ENCODE measurements around the gene PSMD6.

The PSMD6 gene

GRCh38 chr3:64023187-64023860 is at the start of gene PSMD6:
Gene PSMD6 (minus strand): TSS chr3:64023494. CDS start chr3:64023419, 75 bp downstream.
- DNase-seq (ENCODE audit: low spot score): peak; percentile 79

- DNase-seq (ENCODE audit: low spot score): peak; percentile 33
Observed at GRCh38 chr3:64072126-64072525, 48.8 kb upstream of the PSMD6 start.

DNA sequence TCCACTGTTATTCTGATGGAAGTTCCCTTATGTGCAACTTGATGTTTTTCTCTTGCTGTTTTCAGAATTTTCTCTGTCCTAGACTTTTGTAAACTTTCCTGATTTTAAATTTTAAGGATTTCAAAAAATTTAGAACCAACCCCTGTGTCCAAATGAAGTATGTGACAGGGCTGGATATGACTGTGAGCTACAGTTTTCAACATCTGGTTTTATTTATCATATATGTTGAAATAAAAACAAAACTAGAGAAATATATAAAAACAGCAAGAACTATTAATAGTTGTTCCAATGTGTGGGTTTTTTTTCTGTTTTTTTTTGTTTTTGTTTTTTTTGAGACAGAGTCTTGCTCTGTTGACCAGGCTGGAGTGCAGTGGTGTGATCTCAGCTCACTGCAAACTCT is 47.4 kb upstream of the PSMD6 start:
- DNase-seq (ENCODE audit: low spot score): no peak

DNA sequence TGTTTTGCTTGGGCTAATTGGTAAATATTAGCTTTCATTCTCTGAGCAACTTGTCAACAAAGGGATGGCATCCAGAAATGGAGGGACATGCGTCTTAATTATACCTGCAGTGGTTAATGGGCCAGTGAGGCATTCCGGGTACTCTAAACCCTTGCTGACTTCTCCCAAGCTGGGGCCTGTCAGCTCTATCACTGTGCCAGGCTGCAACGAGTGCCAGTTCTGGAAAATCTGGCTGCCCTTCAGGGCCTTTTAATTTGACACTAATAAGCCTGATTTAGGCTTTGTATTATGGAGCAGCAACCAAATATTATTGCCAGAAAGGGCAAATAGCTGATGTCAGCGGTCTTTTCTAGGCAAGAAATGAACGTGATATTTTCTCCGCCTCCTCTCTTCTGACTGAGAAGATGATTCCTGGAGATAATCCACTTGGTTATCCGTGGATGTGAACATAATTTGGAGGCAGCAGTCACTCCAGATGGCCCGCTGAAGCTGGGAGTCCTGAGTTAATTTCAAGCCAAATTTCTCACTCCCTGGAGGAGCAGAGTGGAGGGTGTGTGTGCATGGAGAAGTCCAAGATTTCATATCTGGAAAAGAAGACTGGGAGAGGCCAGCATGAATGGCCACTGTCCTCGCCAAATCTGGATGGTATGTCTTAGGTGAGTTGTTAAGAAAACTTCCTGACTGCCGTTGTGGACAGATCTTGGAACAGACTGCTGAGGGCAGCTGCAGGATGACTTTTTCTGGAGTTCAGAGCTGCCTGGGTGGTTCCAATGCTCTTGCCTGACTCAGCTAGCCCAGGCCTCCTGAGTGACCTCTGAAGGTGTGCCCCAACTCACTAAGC is 44.4 kb upstream of the PSMD6 start:
- DNase-seq (ENCODE audit: low spot score): no peak

DNA sequence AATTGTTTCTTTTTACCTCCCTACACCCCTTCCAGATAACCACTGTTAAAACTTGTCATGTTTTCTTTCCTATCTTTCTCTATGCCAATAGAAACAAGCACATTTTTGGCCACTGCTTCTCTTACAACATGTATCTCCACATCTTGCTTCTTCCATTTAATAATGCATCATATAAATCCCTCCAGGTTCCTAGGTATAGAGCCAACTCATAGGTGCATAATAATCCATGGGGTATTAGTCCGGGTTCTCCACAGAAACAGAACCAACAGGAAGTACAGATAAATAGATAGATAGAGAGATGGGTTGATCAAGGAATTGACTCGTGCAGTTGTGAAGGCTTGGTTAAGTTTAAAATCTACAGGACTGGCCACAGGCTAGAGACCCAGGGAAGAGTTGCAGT is 41.5 kb upstream of the PSMD6 start:
- DNase-seq (ENCODE audit: low spot score): no peak

GRCh38 chr3:64063983-64064438 is 40.7 kb upstream of the PSMD6 start:
- no peak for DNase-seq (ENCODE audit: low spot score)

DNA sequence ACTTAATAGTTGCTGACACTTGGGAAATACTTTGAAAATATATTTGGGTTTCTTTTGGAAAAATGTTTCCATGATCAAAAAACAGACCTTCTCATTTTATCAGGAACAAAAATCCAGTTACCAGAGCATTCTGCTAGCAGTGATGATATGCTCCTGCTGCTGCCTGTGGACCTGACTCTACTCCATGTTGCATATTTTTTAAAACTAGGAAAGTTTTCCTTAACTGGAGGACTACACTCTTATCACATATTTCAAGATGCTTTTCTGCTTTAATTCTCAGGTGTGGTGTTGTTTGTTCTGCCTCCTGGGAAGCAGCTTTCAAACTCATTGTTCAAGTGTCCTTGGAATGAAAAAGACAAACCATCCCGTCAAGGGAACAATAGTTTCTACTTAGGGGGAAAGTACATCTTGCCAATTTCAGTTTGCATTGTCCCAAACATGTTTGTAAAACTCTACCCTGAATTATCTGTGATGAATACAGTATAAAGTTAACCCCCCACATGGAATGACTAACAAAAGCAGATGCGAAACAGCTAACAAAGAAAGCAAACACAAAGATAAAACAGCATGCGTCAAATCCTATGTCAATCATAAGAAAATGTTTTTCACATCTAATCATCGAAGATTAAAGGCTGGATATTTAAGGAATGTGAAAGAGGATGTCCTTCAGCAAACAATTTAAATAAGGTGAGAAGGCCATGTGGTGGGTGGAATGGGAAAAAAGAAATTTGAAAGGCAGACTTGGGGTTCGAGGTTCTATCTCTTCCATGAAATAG is 40.1 kb upstream of the PSMD6 start:
- DNase-seq (ENCODE audit: low spot score): no peak

- no peak for DNase-seq (ENCODE audit: low spot score)
Observed at GRCh38 chr3:64061628-64062027, 38.3 kb upstream of the PSMD6 start.

DNA sequence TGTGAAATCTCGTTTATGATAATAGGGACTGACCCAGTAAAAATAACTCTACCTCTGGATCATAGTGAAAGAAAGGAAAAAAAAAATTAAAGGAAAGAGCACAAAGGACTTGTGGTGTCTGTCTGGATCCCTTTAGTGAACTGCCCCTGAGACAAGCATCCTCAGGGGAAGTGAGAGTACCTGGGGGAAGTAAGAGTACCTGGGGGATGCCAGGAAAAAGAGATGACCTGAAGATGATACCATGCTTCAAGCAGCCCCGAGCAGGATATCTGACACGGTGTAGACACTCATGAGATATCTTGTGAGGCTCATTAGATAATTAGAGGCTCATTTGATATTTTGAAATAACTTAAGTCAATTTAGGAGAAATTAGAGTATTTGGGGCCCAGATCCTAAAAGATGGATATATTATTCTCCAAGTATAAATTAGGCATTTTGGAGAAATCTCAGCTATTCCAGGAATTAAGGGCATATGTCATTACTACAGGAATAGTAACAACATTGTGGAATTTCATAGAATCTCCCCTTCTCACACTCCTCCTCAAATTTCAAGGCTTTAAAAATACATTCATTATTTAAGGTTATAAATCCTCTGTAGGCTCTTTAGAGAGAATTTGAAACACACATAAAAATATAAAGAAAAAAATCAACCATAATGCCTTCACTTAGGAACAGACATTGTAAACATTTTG is 36.3 kb upstream of the PSMD6 start:
- DNase-seq (ENCODE audit: low spot score): no peak

DNA sequence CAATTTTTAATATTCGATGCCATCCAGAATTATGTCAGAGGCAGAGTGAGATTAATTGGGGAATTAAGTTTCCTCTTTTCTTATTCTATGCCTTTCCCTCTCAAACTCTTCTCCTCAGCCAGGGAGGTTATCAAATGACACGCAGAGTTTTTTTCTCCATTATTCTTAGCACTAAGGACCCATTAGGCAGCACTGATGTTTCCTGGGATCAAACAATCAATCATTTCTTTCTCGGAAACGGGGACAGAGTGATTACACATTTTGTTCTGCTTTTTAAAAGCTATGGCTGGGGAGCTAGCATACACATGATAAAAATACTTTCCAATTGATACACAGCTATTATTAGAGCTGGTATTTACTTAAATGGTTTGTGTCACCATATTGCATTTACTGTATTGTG is 35.3 kb upstream of the PSMD6 start:
- no peak for DNase-seq (ENCODE audit: low spot score)

DNA sequence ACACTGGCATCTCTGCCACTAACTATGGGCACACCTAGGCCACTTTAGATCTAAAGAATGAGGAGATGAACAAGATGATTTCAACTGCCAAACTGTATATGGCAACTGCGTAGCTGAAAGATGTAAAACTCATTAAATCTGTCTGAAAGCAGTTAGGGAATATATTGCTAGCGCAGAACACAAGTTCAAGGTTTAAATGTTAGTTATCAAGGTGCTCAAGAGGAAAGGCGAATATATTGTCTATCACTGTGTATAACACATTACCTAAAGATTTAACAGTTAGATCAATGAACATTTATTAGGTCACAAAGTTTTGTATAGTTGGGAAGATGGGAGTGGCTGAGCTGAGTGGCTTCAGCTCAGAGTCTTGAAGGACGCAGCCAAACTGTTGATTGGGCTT is 33.9 kb upstream of the PSMD6 start:
- DNase-seq (ENCODE audit: low spot score): no peak

DNA sequence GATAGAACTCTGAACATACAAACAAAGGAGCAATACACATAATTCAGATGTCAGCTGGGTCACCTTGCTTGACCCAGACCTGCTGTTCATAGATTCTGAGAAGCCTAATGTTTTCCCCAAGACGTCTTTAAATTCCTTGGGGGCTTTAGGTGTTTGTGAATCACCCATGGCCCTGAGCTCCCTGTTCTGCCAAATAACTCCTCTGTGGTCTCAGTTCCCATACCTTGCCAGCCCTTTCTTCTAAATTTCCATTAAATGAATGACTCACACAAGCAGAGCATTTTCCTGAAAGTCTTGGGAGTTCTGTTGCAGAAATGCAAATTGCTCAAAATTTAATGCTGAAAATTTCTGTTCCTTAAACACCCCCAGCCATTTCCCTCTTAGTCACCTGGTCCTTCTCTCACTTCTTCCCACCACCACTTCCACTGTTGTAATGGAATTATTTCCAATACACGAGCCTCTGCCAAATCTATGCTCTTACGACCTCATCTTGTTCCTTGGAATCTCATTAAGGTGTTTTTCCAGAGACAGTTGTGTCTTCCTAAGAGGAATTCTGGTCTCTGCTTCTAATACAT is 33.4 kb upstream of the PSMD6 start:
- no peak for DNase-seq (ENCODE audit: low spot score)

DNA sequence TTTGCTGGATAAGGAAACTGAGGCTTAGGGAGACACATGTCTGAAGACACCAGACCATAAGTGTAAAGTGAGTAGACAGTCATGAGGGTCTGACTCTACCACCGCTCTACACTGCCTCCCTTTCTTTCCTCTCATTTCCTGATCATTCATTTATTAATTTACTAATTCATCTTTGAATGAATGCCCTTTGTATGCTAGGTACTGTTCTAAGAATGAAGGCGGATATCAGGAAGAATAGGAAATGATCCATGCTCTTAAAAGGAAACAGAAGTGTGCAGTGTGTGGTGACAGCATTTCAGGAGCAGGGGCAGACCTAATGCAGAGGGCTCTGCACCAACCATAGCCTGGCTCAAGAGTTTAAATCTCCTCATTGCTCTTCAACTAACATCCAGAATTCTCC is 31.8 kb upstream of the PSMD6 start:
- DNase-seq (ENCODE audit: low spot score): no peak

DNA sequence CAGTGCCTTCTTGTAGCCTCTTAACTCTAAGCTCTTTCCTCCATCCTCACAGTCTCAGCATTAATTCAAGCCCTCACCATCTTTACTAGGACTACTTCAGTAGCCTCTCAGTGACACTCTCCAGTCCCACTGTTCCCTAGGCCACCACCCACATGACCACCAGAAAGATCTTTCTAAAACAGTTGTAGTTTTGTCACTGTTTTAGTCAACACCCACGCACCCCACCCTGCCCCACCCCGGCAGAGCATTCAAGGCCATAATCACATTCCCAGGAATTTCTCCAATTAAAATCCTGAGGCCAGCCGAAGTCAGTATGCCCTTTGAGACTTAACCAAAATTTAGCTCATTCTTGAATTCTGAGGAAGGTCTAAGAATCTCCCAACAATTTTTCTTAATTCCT is 31.2 kb upstream of the PSMD6 start:
- DNase-seq (ENCODE audit: low spot score): no peak

DNA sequence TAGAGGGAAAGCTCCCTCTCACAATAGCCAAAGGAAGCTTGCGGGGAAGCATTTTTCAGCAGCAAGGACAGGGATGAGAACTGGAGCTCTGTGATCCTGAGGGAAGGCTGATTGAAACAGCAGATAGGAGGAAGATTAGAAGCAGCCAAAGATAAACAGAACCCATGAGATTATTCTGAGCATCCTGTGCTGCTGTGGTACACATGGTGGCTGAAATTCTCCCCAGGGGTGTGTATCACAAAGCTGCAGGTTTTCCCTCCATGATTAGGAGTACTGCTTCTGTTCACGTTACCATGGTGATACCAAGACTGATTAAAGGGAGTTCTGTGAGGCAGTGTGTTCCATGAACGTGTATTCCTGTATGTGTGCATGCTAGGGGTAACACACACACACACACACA is 30.3 kb upstream of the PSMD6 start:
- DNase-seq (ENCODE audit: low spot score): no peak

DNA sequence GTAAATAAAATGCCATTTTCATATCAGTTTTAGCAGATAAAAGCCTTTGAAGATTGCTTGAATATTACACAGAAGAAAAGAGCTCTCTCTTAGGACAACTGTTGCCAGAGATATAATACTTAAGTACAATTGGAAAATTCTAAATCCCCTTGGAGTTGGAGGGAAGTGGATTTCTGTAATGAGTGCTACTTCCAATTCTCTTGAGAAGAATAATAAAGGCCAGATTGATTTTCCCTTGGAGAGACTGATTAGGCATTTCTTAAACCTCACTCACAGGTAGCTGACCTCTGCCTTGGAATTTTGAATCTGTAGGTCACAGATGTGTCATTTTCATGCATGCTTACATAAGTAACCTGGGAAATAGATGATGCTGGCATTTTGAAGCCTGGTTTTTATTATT is 29.8 kb upstream of the PSMD6 start:
- DNase-seq (ENCODE audit: low spot score): no peak

DNA sequence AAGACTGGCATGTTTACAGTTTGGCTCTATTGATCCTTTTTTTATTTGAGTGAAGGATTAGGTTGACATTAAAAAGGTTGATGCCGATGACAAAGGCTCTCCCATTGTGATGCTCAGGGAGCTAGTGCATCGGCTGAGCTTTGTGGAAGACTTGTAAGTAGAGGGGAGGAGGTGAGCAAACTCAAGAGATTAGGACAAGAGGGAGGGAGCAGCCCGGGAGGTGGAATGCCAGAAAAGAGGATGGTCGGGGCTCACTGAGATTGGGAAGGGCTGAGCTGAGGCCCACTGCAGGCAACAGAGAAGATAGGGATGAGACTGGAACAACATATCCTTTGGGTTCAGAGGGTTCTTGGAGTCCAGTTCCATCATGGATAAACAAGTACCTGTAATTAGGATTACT is 26.5 kb upstream of the PSMD6 start:
- no peak for DNase-seq (ENCODE audit: low spot score)

GRCh38 chr3:64049136-64049535 is 25.8 kb upstream of the PSMD6 start:
- DNase-seq (ENCODE audit: low spot score): no peak

- DNase-seq (ENCODE audit: low spot score): no peak
Observed at GRCh38 chr3:64048631-64049061, 25.4 kb upstream of the PSMD6 start.

DNA sequence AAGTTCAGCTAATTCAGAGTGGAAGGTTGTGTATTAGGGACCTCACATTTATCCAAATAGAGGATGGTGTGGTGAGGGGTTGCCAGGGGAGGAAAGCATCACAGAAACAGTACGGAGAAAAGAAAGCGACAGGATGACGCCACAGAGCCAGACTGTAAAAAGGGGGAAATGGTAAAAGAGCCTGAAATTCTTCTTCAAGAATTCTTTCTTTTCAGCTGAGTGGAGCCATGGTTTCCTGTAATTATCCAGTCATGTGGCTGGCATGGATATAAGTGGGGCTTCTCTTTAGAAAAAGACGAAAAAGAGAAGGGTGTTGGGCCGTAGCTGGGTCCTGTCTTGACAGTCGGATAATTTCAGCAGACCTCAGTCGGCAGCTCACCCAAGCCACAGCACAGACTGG is 24.5 kb upstream of the PSMD6 start:
- no peak for DNase-seq (ENCODE audit: low spot score)

- DNase-seq (ENCODE audit: low spot score): no peak
Observed at GRCh38 chr3:64046996-64047594, 23.8 kb upstream of the PSMD6 start.
